ENCODE data around the gene FBXO40. TPM values are rescaled to one million over a fixed set of nuclear protein-coding genes. Genes with fewer than 3 reads are reported as not detected.

FBXO40 gene
- total RNA-seq, 1 experiment from 2014 or later: not detected

- peak within 1 kb of the TSS; percentile 92 for H3K4me3 ChIP-seq (ENCODE audit: low read depth, low read length, poor library complexity, severe bottlenecking)
- TSS peak; percentile 44 for BruUV-seq (replicated peaks)
- H3K9me3 ChIP-seq (ENCODE audit: low read depth, low read length, poor library complexity, severe bottlenecking): no peaks in the 10 kb centered on the region
- POLR2A ChIA-PET (ENCODE audit: low non-redundant PET): interaction anchor here (0.6 kb wide), 1 partner anchor 48 kb away, joined by 4 read pairs; no protein-coding TSS in a partner anchor
- peaks cover 6% of the 10 kb centered on the region for H3K4me1 ChIP-seq (ENCODE audit: insufficient read depth, low read length, poor library complexity, severe bottlenecking)
- TF ChIP-seq EZH2 (IDR thresholded peaks at IDR 0.05; ENCODE audit: borderline replicate concordance, low read depth, low read length, poor library complexity, severe bottlenecking): no peak
- no peak for TF ChIP-seq CTCF (conservative IDR thresholded peaks at IDR 0.05; ENCODE audit: low read depth, low read length)
- H3K27me3 ChIP-seq (replicated peaks; ENCODE audit: insufficient read depth, low read depth, low read length, poor library complexity): no peaks in the 10 kb centered on the region
- CTCF ChIA-PET: interaction anchor here (0.6 kb wide), 1 partner anchor 556 kb away, joined by 3 read pairs; no protein-coding TSS in a partner anchor
- H3K36me3 ChIP-seq (ENCODE audit: insufficient read depth, low read length, poor library complexity, severe bottlenecking): peaks cover 15% of the 10 kb centered on the region
- H3K27ac ChIP-seq (ENCODE audit: low read depth, low read length, poor library complexity, severe bottlenecking): peak within 1 kb of the TSS; percentile 70
- peak; percentile 97 for DNase-seq (ENCODE audit: low spot score)
- intact Hi-C loops (cut with micrococcal nuclease; ENCODE audit: unreplicated experiment): loop anchor here (2.0 to 10.0 kb wide), 7 partner anchors 451 to 1486 kb away; partner anchors contain the start of gene WDR5B
Observed at GRCh38 chr3:121545574-121546455, 47.4 kb upstream of the FBXO40 start, which contains the start of gene POLQ. Gene POLQ, minus strand, starts transcription at chr3:121545988. Its CDS starts 111 bp downstream, at chr3:121545877.

- DNase-seq (ENCODE audit: low spot score): no peak
- TF ChIP-seq CTCF (conservative IDR thresholded peaks at IDR 0.05; ENCODE audit: low read depth, low read length): no peak
- no peak for TF ChIP-seq EZH2 (IDR thresholded peaks at IDR 0.05; ENCODE audit: borderline replicate concordance, low read depth, low read length, poor library complexity, severe bottlenecking)
Observed at GRCh38 chr3:121552379-121552778, 40.8 kb upstream of the FBXO40 start.

GRCh38 chr3:121552797-121553196 lies 40.4 kb upstream of the FBXO40 start:
- H3K4me3 ChIP-seq (ENCODE audit: low read depth, low read length, poor library complexity, severe bottlenecking): no peak overlapping the region
- no peak overlapping the region for H3K27ac ChIP-seq (ENCODE audit: low read depth, low read length, poor library complexity, severe bottlenecking)
- TF ChIP-seq CTCF (conservative IDR thresholded peaks at IDR 0.05; ENCODE audit: low read depth, low read length) (no peak), EZH2 (IDR thresholded peaks at IDR 0.05; ENCODE audit: borderline replicate concordance, low read depth, low read length, poor library complexity, severe bottlenecking) (no peak)
- DNase-seq (ENCODE audit: low spot score): no peak
- H3K27me3 ChIP-seq (replicated peaks; ENCODE audit: insufficient read depth, low read depth, low read length, poor library complexity): no peaks in the 10 kb centered on the region
- no peaks in the 10 kb centered on the region for H3K4me1 ChIP-seq (ENCODE audit: insufficient read depth, low read length, poor library complexity, severe bottlenecking)
- H3K9me3 ChIP-seq (ENCODE audit: low read depth, low read length, poor library complexity, severe bottlenecking): no peaks in the 10 kb centered on the region
- no TSS peak for BruUV-seq (replicated peaks)
- ChIA-PET POLR2A (ENCODE audit: low non-redundant PET) (no interaction called here), CTCF (no interaction called here)
- no peaks in the 10 kb centered on the region for H3K36me3 ChIP-seq (ENCODE audit: insufficient read depth, low read length, poor library complexity, severe bottlenecking)
- intact Hi-C loops (cut with micrococcal nuclease; ENCODE audit: unreplicated experiment): no loop called here

More at GRCh38 chr3:121552379-121552778, 40.8 kb upstream of the FBXO40 start:
- Histone ChIP-seq H3K27me3 (replicated peaks; ENCODE audit: insufficient read depth, low read depth, low read length, poor library complexity) (no peaks in the 10 kb centered on the region), H3K36me3 (ENCODE audit: insufficient read depth, low read length, poor library complexity, severe bottlenecking) (no peaks in the 10 kb centered on the region), H3K4me1 (ENCODE audit: insufficient read depth, low read length, poor library complexity, severe bottlenecking) (no peaks in the 10 kb centered on the region), H3K27ac (ENCODE audit: low read depth, low read length, poor library complexity, severe bottlenecking) (no peak overlapping the region), H3K4me3 (ENCODE audit: low read depth, low read length, poor library complexity, severe bottlenecking) (no peak overlapping the region), H3K9me3 (ENCODE audit: low read depth, low read length, poor library complexity, severe bottlenecking) (no peaks in the 10 kb centered on the region)
- ChIA-PET POLR2A (ENCODE audit: low non-redundant PET) (no interaction called here), CTCF (no interaction called here)
- no TSS peak for BruUV-seq (replicated peaks)
- intact Hi-C loops (cut with micrococcal nuclease; ENCODE audit: unreplicated experiment): no loop called here
